H1 (cell line): ENCODE measurements around the gene GMEB2. TPM values are rescaled to one million over a fixed set of nuclear protein-coding genes. Genes with fewer than 3 reads are reported as not detected.

Experiments used
- CTCF ChIA-PET: fragments of 300-600 bp; sonication (Branson Sonifier 250); formaldehyde crosslinking; loops from one replicate; lab custom pipeline; 2021; ENCODE audit not compliant: partially characterized antibody; lab: Charles Lee
- POLR2A ChIA-PET: fragments of 300-600 bp; sonication (Branson Sonifier 250); formaldehyde crosslinking; loops from one replicate; lab custom pipeline; 2021; ENCODE audit warnings: inconsistent platforms; ENCODE audit not compliant: partially characterized antibody; lab: Charles Lee
- DNase-seq, 2 experiments: peaks; one replicate each; pipeline versions ENCODE4 v3.0.0 to v3.0.0-alpha.2; 2010 to 2022; ENCODE audit warnings: low spot score in 2 of 2, low read depth in 1 of 2, mixed read lengths in 1 of 2
- FAIRE-seq: peaks from 2 replicates; lab custom pipeline; 2011; peaks lifted over from hg19 to GRCh38; lab: Jason Lieb, UNC
- H2AFZ ChIP-seq: 2 replicates; pipeline ENCODE4 v1.8.1; 2012; ENCODE audit warnings: low read length, inconsistent platforms
- H2AK5ac ChIP-seq: 2 replicates; pipeline ENCODE4 v1.6.1; 2013; ENCODE audit warnings: low read depth, low read length
- H2BK120ac ChIP-seq: replicated peaks from 2 replicates; pipeline ENCODE3; 2013; ENCODE audit warnings: low read depth, low read length, inconsistent platforms
- H2BK12ac ChIP-seq: 2 replicates; pipeline ENCODE4 v1.6.1; 2013; ENCODE audit warnings: low read depth, low read length
- H2BK15ac ChIP-seq: 2 replicates; pipeline ENCODE4 v1.6.1; 2013; ENCODE audit warnings: low read length
- H2BK20ac ChIP-seq: 2 replicates; pipeline ENCODE4 v1.6.1; 2013; ENCODE audit warnings: low read length
- H2BK5ac ChIP-seq: 2 replicates; pipeline ENCODE4 v1.6.1; 2013; ENCODE audit warnings: low read depth, low read length
- H3K14ac ChIP-seq: 2 replicates; pipeline ENCODE4 v1.6.1; 2013; ENCODE audit warnings: inconsistent platforms; ENCODE audit not compliant: insufficient read length
- H3K18ac ChIP-seq: 2 replicates; pipeline ENCODE4 v1.6.1; 2013; ENCODE audit warnings: low read length; ENCODE audit errors: extremely low read depth
- H3K23ac ChIP-seq: 2 replicates; pipeline ENCODE4 v1.6.1; 2013; ENCODE audit warnings: inconsistent platforms; ENCODE audit not compliant: insufficient read length
- H3K23me2 ChIP-seq: 2 replicates; pipeline ENCODE4 v1.6.1; 2013; ENCODE audit warnings: low read depth, low read length
- H3K27ac ChIP-seq: 2 replicates; pipeline ENCODE4 v1.6.1; 2011; ENCODE audit warnings: low read depth, low read length, inconsistent platforms
- H3K27me3 ChIP-seq, 4 experiments: replicated peaks in 1 of 4; 1 replicate in 1 of 4; 2 replicates in 3 of 4; pipeline versions ENCODE4 v1.6.1 to v1.8.1; 2011 to 2013; ENCODE audit warnings: low read length in 3 of 4, mild to moderate bottlenecking in 3 of 4, inconsistent platforms in 2 of 4, mixed read lengths in 2 of 4, moderate library complexity in 1 of 4; ENCODE audit not compliant: control insufficient read depth in 3 of 4, insufficient read depth in 3 of 4; ENCODE audit errors: extremely low read depth in 1 of 4
- H3K36me3 ChIP-seq, 4 experiments: 2 replicates each; pipeline versions ENCODE4 v1.6.1 to v1.8.1; 2011 to 2013; ENCODE audit warnings: mild to moderate bottlenecking in 4 of 4, low read length in 3 of 4, moderate library complexity in 2 of 4, control low read depth in 1 of 4, inconsistent platforms in 1 of 4; ENCODE audit not compliant: insufficient read depth in 4 of 4, control insufficient read depth in 2 of 4
- H3K4ac ChIP-seq: replicated peaks from 2 replicates; pipeline ENCODE3; 2013; ENCODE audit warnings: low read length, low read depth, mixed read lengths, inconsistent platforms; ENCODE audit not compliant: insufficient read length
- H3K4me1 ChIP-seq, 4 experiments: replicated peaks in 1 of 4; 1 replicate in 1 of 4; 2 replicates in 3 of 4; pipeline versions ENCODE4 v1.6.1 to v1.8.1; 2011 to 2013; ENCODE audit warnings: low read length in 3 of 4, inconsistent platforms in 2 of 4, mixed read lengths in 1 of 4; ENCODE audit not compliant: insufficient read depth in 4 of 4, control insufficient read depth in 3 of 4
- H3K4me2 ChIP-seq, 2 experiments: 2 replicates each; pipeline versions ENCODE4 v1.6.1 to v1.8.1; 2011 to 2013; ENCODE audit warnings: low read depth in 2 of 2, low read length in 2 of 2, control low read depth in 1 of 2, inconsistent platforms in 1 of 2, mild to moderate bottlenecking in 1 of 2; ENCODE audit not compliant: insufficient read depth in 1 of 2
- H3K4me3 ChIP-seq, 4 experiments: fragments of 200-600, 300-600 bp in 1 of 4; sonication (generic), shearing (Covaris generic), sonication (Bioruptor Twin) in 1 of 4; 2 replicates each; pipeline versions ENCODE4 v1.5.1 to v1.8.1; 2011 to 2016; ENCODE audit warnings: low read length in 4 of 4, low read depth in 3 of 4, control low read depth in 2 of 4, inconsistent platforms in 2 of 4, mild to moderate bottlenecking in 2 of 4, mixed read lengths in 1 of 4, moderate library complexity in 1 of 4; ENCODE audit not compliant: insufficient read depth in 2 of 4; ENCODE audit errors: extremely low read depth in 1 of 4
- H3K56ac ChIP-seq: replicated peaks from 2 replicates; pipeline ENCODE3; 2013; ENCODE audit warnings: low read depth, mild to moderate bottlenecking, mixed read lengths, low read length, inconsistent platforms; ENCODE audit not compliant: insufficient read length
- H3K79me1 ChIP-seq: 2 replicates; pipeline ENCODE4 v1.6.1; 2013; ENCODE audit warnings: low read depth, low read length, control low read depth
- H3K79me2 ChIP-seq, 2 experiments: 2 replicates each; pipeline versions ENCODE4 v1.6.1 to v1.8.1; 2012 to 2013; ENCODE audit warnings: low read length in 2 of 2, mild to moderate bottlenecking in 2 of 2, inconsistent platforms in 1 of 2; ENCODE audit not compliant: insufficient read depth in 2 of 2, control insufficient read depth in 1 of 2
- H3K9ac ChIP-seq, 4 experiments: replicated peaks in 1 of 4; 1 replicate in 1 of 4; 2 replicates in 3 of 4; pipeline versions ENCODE4 v1.6.1 to v1.8.1; 2011 to 2013; ENCODE audit warnings: low read depth in 3 of 4, low read length in 3 of 4, control low read depth in 2 of 4, mild to moderate bottlenecking in 2 of 4, moderate library complexity in 2 of 4, inconsistent platforms in 1 of 4; ENCODE audit errors: extremely low read depth in 1 of 4
- H3K9me3 ChIP-seq, 2 experiments: 2 replicates each; pipeline versions ENCODE4 v1.6.1 to v1.8.1; 2012 to 2013; ENCODE audit warnings: mild to moderate bottlenecking in 2 of 2, moderate library complexity in 2 of 2, control low read depth in 1 of 2, inconsistent platforms in 1 of 2, low read depth in 1 of 2, low read length in 1 of 2, mixed read lengths in 1 of 2; ENCODE audit not compliant: insufficient read depth in 2 of 2
- H4K20me1 ChIP-seq, 2 experiments: replicated peaks in 1 of 2; 2 replicates each; pipeline versions ENCODE3 to v1.8.1; 2011 to 2013; ENCODE audit warnings: inconsistent platforms in 2 of 2, low read length in 2 of 2, mild to moderate bottlenecking in 1 of 2; ENCODE audit not compliant: insufficient read depth in 2 of 2, control insufficient read depth in 1 of 2
- H4K5ac ChIP-seq: 2 replicates; pipeline ENCODE4 v1.6.1; 2013; ENCODE audit warnings: low read length, low read depth, mixed read lengths, inconsistent platforms; ENCODE audit not compliant: insufficient read length
- H4K8ac ChIP-seq: 2 replicates; pipeline ENCODE4 v1.8.0; 2013; ENCODE audit warnings: mild to moderate bottlenecking, moderate library complexity, low read length, inconsistent platforms; ENCODE audit not compliant: insufficient read depth; ENCODE audit errors: extremely low read depth
- H4K91ac ChIP-seq: replicated peaks from 2 replicates; pipeline ENCODE3; 2013; ENCODE audit warnings: low read length, mixed read lengths, inconsistent platforms; ENCODE audit not compliant: insufficient read length
- CBX5 ChIP-seq: fragments of 300-800, 300-1000 bp; sonication (generic); IDR thresholded peaks from 2 replicates; pipeline ENCODE4 v1.7.1; 2016; ENCODE audit warnings: antibody characterized with exemption, low read length, low read depth
- CHD2 ChIP-seq: IDR thresholded peaks from 2 replicates; pipeline ENCODE4 v1.6.1; 2012; ENCODE audit warnings: low read length, improper control_type of control experiment
- WGBS, 2 experiments: shearing (Covaris generic) in 1 of 2; methylation state at CpG; one replicate each; pipeline versions ENCODE4 v1.1.6 to v1.1.7; 2013 to 2015; ENCODE audit warnings: low lambda C conversion rate in 2 of 2, mixed read lengths in 2 of 2, inconsistent platforms in 1 of 2, low coverage in 1 of 2, missing lambda C conversion rate in 1 of 2; ENCODE audit not compliant: insufficient replicate concordance in 2 of 2, insufficient coverage in 1 of 2, insufficient read length in 1 of 2; ENCODE audit errors: extremely low coverage in 1 of 2, missing lambda C conversion rate in 1 of 2; 5-methylcytosine and 5-hydroxymethylcytosine counted together
- polyA plus RNA-seq, 7 experiments: library from polyadenylated mRNA; depleted of rRNA in 3 of 7; stranded (reverse) in 5 of 7; unstranded in 2 of 7; fragments of >200 nt in 5 of 7; fragments of 200-250 nt in 2 of 7; gene quantifications; 1 replicate in 5 of 7; 2 replicates in 1 of 7; 4 replicates in 1 of 7; pipeline versions ENCODE4 v1.2.1 to v1.2.3, GENCODE V29; 2011 to 2013; ENCODE audit warnings: missing spikeins in 2 of 7, mixed read lengths in 2 of 7
- total RNA-seq: library from RNA; stranded (reverse); fragmentation: NEBNext Ultra II Directional; extraction: Animal tissue kit (Norgen Biotek cat#: 25700); gene quantifications from 2 replicates; pipeline ENCODE4 v1.2.1, GENCODE V29; 2021
- TF ChIP-seq, protein P1 (sequence below): IDR thresholded peaks from 2 replicates; pipeline ENCODE4 v1.6.1; 2011; ENCODE audit warnings: low read depth, mild to moderate bottlenecking, low read length; ENCODE audit not compliant: insufficient read depth

GMEB2 gene
- total and polyA plus RNA-seq, 2 of the 8 experiments (the other 6 are each of a cell fraction or from before 2014, with no cell fraction given): 12.9 to 14.2 TPM

DNA sequence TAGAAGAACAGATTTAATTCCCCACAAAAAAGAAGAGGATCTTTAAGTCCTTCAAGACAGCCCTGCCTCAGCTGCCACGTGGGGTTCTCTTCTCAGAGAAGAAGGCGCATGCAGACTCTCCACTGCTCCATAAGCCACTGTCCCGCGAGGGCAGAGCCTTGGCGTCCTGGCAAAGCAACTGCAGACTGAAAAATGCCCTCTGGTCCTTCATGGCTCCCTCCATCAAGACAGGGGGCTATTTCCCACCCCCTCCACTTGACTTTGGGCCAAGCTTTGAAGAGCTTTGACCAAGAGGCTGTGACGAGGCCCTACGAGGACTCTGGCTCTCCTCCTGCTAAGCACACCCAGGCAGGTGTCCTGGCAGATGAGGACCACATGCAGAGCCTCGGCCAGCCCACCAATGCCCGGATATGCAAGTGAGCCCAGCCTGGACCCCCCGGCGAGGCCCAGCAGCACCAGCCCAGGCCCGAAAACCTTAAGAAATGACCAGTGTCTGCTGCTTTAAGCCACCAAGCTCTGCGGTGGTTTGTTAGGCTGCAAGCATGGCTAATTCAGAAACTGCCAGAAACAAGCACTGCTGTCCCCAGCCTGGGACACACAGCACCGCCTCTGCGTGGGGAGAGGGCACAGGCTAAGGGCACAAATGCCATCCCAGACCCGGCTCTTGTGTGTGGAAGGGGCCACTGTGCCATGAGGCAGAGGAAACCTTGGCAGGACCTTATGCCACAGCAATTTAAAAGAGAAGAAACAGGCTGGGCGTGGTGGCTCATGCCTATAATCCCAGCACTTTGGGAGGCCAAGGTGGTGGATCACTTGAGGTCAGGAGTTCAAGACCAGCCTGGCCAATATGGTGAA, 16.1 kb downstream of the GMEB2 start:
- H3K23me2 ChIP-seq: no peaks in the 10 kb centered on the region
- no peak overlapping the region for H3K4me2 ChIP-seq
- H3K14ac ChIP-seq: no peak overlapping the region
- peak overlapping the region; percentile 44; the same call in 1 of the 2 replicates for H2BK5ac ChIP-seq
- no peak for FAIRE-seq
- H3K4me3 ChIP-seq: no peak overlapping the region
- H3K18ac ChIP-seq: no peak overlapping the region
- H2AFZ ChIP-seq: no peak overlapping the region
- no peak overlapping the region for H2BK120ac ChIP-seq
- no peak overlapping the region for H3K23ac ChIP-seq
- H3K36me3 ChIP-seq: peaks cover 0 to 12% (median 7%) of the 10 kb centered on the region in 4 experiments; a peak in 3 of 8 replicates
- H4K20me1 ChIP-seq: peaks cover 0 to 3% of the 10 kb centered on the region in 2 experiments
- POLR2A ChIA-PET: interaction anchor here (0.7 to 1.6 kb wide), 2 partner anchors 97 to 258 kb away, joined by 3 read pairs; partner anchors contain the start of genes ARFRP1 and ZGPAT
- no peak overlapping the region for H3K56ac ChIP-seq
- peaks cover 0 to 17% of the 10 kb centered on the region in 2 experiments; a peak in 1 of 4 replicates for H3K79me2 ChIP-seq
- no peak overlapping the region for H3K9ac ChIP-seq
- DNase-seq: no peak
- H2BK20ac ChIP-seq: no peak overlapping the region
- H3K27ac ChIP-seq: no peak overlapping the region
- no peak overlapping the region for H2BK15ac ChIP-seq
- 0 out of 2 replicates have a peak, but pooled peaks cover 2% of the 10 kb centered on the region for H3K79me1 ChIP-seq
- no peak overlapping the region for H4K91ac ChIP-seq
- H3K4me1 ChIP-seq: no peaks in the 10 kb centered on the region
- no peak overlapping the region for H2BK12ac ChIP-seq
- peaks cover 9% of the 10 kb centered on the region in 2 experiments; a peak in 3 of 4 replicates for H3K9me3 ChIP-seq
- H2AK5ac ChIP-seq: no peak overlapping the region
- CTCF ChIA-PET: interaction anchor here (0.7 to 2.2 kb wide), 3 partner anchors 11 to 73 kb away, joined by 4 to 13 read pairs (median 8); partner anchors contain the start of gene PTK6
- no peak overlapping the region for H3K4ac ChIP-seq
- no peak overlapping the region for H4K5ac ChIP-seq
- H3K27me3 ChIP-seq: no peaks in the 10 kb centered on the region
- WGBS, 2 experiments: 88% methylated on average over 17 of the region's 17 CpGs; no CpG with 5 or more reads in 1 of the 2 experiments
- peak overlapping the region; percentile 29; the same call in 1 of the 2 replicates for H4K8ac ChIP-seq
- TF ChIP-seq CHD2 (no peak), CBX5 (no peak)
- TF ChIP-seq, protein P1, sequence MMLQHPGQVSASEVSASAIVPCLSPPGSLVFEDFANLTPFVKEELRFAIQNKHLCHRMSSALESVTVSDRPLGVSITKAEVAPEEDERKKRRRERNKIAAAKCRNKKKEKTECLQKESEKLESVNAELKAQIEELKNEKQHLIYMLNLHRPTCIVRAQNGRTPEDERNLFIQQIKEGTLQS: no peak
